DND-41 (cell line): ENCODE measurements around the gene FHIT.

ENCODE experiments used
- ATAC-seq: fragments of 200-7000 bp; cut with Tn5 transposase; 3 replicates; pipeline ENCODE4 v1.9.1; 2021; ENCODE audit warnings: low read depth; ENCODE audit not compliant: insufficient read depth
- DNase-seq: peaks from one replicate; pipeline ENCODE4 v3.0.0-alpha.2; 2020
- H2AFZ ChIP-seq: 2 replicates; pipeline ENCODE4 v1.6.0; 2012; ENCODE audit warnings: low read depth, low read length
- H3K27ac ChIP-seq: 2 replicates; pipeline ENCODE4 v1.5.1; 2012; ENCODE audit warnings: low read length, inconsistent platforms
- H3K27me3 ChIP-seq: fragments of 200-600 bp; sonication (generic); 2 replicates; pipeline ENCODE4 v1.6.0; 2012; ENCODE audit warnings: low read length, mild to moderate bottlenecking, inconsistent platforms; ENCODE audit not compliant: insufficient read depth, poor library complexity
- H3K36me3 ChIP-seq: 2 replicates; pipeline ENCODE4 v1.5.1; 2012; ENCODE audit warnings: low read length, inconsistent platforms; ENCODE audit not compliant: insufficient read depth
- H3K4me1 ChIP-seq: 2 replicates; pipeline ENCODE4 v1.5.1; 2012; ENCODE audit warnings: mild to moderate bottlenecking, low read length; ENCODE audit not compliant: insufficient read depth
- H3K4me2 ChIP-seq: 2 replicates; pipeline ENCODE4 v1.6.0; 2012; ENCODE audit warnings: mild to moderate bottlenecking, moderate library complexity, low read length, inconsistent platforms; ENCODE audit not compliant: insufficient read depth
- H3K4me3 ChIP-seq, 2 experiments: fragments of 200-600 bp in 1 of 2; shearing (Covaris generic) in 1 of 2; 2 replicates each; pipeline ENCODE4 v1.5.1; 2012 to 2016; ENCODE audit warnings: inconsistent platforms in 2 of 2, low read length in 2 of 2, mild to moderate bottlenecking in 2 of 2, low read depth in 1 of 2, moderate library complexity in 1 of 2
- H3K79me2 ChIP-seq: 2 replicates; pipeline ENCODE4 v1.6.0; 2012; ENCODE audit warnings: low read length, inconsistent platforms; ENCODE audit not compliant: insufficient read depth
- H3K9ac ChIP-seq: 2 replicates; pipeline ENCODE4 v1.6.0; 2012; ENCODE audit warnings: low read depth, mild to moderate bottlenecking, inconsistent platforms, low read length, moderate library complexity
- H3K9me3 ChIP-seq: 2 replicates; pipeline ENCODE4 v1.5.1; 2012; ENCODE audit warnings: low read length, moderate library complexity, mild to moderate bottlenecking, inconsistent platforms; ENCODE audit not compliant: insufficient read depth, severe bottlenecking
- H4K20me1 ChIP-seq: 2 replicates; pipeline ENCODE4 v1.6.0; 2012; ENCODE audit warnings: low read length; ENCODE audit not compliant: insufficient read depth
- EZH2 ChIP-seq: IDR thresholded peaks from 3 replicates; pipeline ENCODE4 v1.6.1; 2012; ENCODE audit warnings: borderline replicate concordance, low read depth, mild to moderate bottlenecking, moderate library complexity, low read length, inconsistent platforms; ENCODE audit not compliant: severe bottlenecking
- TF ChIP-seq, protein P1 (sequence below): IDR thresholded peaks from 2 replicates; pipeline ENCODE4 v1.5.1; 2012; ENCODE audit warnings: borderline replicate concordance, low read length, moderate library complexity, mild to moderate bottlenecking; ENCODE audit not compliant: poor library complexity, severe bottlenecking; ENCODE audit errors: extremely low read depth

The FHIT gene

DNA sequence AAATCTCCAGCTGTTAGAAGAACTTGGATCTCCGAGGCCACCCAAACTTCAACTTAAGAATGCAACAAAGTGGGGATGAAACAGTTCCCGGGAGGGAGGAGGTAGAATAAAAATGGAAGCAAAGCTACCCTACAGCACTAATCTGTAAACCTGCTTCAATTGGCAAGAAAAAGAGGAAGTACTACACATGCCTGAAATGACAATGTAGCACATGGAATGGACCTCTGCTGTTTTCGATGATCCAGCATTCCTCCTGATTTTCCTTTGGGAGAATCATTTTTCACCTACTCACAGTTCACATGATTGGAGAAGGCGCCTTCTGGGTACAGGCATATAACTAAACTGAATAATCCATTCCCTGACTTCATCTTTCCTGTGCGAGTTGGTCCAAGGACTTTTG lies 1081.5 kb downstream of the FHIT start:
- no peak overlapping the region; the same call in 1 of the 2 replicates for H2AFZ ChIP-seq
- no peaks in the 10 kb centered on the region for H3K4me1 ChIP-seq
- no peaks in the 10 kb centered on the region for H4K20me1 ChIP-seq
- no peak overlapping the region for H3K4me2 ChIP-seq
- no peaks in the 10 kb centered on the region for H3K36me3 ChIP-seq
- H3K4me3 ChIP-seq = no peak overlapping the region
- TF ChIP-seq, protein P1, sequence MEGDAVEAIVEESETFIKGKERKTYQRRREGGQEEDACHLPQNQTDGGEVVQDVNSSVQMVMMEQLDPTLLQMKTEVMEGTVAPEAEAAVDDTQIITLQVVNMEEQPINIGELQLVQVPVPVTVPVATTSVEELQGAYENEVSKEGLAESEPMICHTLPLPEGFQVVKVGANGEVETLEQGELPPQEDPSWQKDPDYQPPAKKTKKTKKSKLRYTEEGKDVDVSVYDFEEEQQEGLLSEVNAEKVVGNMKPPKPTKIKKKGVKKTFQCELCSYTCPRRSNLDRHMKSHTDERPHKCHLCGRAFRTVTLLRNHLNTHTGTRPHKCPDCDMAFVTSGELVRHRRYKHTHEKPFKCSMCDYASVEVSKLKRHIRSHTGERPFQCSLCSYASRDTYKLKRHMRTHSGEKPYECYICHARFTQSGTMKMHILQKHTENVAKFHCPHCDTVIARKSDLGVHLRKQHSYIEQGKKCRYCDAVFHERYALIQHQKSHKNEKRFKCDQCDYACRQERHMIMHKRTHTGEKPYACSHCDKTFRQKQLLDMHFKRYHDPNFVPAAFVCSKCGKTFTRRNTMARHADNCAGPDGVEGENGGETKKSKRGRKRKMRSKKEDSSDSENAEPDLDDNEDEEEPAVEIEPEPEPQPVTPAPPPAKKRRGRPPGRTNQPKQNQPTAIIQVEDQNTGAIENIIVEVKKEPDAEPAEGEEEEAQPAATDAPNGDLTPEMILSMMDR = no peak
- TF ChIP-seq EZH2 = no peak
- DNase-seq (no peak), ATAC-seq (no peak)
- no peaks in the 10 kb centered on the region for H3K9me3 ChIP-seq
- no peak overlapping the region for H3K9ac ChIP-seq
- H3K27ac ChIP-seq = no peak overlapping the region
- no peaks in the 10 kb centered on the region for H3K79me2 ChIP-seq
- H3K27me3 ChIP-seq = no peaks in the 10 kb centered on the region

DNA sequence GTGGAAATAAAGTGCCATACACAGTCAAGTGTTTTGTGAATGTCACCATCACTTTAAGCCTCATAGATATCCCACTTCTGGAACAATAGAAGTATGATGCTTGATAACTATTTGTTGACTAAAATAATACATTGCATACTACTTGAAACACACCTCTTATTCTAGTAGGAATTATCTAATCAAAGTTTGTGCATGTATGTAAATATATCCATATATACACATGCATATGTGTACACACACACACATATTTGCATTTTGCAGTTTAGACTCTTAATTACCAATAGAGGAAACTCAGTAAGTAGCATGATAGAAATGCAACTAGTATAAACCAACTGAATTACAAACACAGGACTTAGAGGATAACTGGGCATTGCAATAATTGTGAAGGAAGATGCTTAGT lies 1084.1 kb downstream of the FHIT start:
- Histone ChIP-seq H3K36me3 (no peaks in the 10 kb centered on the region), H3K4me2 (no peak overlapping the region), H3K4me3 (no peak overlapping the region), H3K9ac (no peak overlapping the region), H3K27ac (no peak overlapping the region), H3K27me3 (no peaks in the 10 kb centered on the region), H3K9me3 (no peaks in the 10 kb centered on the region), H4K20me1 (no peaks in the 10 kb centered on the region), H3K4me1 (no peaks in the 10 kb centered on the region), H2AFZ (no peak overlapping the region), H3K79me2 (no peaks in the 10 kb centered on the region)
- ATAC-seq (no peak), DNase-seq (no peak)
- TF ChIP-seq, protein P1 = no peak
- TF ChIP-seq EZH2 = no peak

DNA sequence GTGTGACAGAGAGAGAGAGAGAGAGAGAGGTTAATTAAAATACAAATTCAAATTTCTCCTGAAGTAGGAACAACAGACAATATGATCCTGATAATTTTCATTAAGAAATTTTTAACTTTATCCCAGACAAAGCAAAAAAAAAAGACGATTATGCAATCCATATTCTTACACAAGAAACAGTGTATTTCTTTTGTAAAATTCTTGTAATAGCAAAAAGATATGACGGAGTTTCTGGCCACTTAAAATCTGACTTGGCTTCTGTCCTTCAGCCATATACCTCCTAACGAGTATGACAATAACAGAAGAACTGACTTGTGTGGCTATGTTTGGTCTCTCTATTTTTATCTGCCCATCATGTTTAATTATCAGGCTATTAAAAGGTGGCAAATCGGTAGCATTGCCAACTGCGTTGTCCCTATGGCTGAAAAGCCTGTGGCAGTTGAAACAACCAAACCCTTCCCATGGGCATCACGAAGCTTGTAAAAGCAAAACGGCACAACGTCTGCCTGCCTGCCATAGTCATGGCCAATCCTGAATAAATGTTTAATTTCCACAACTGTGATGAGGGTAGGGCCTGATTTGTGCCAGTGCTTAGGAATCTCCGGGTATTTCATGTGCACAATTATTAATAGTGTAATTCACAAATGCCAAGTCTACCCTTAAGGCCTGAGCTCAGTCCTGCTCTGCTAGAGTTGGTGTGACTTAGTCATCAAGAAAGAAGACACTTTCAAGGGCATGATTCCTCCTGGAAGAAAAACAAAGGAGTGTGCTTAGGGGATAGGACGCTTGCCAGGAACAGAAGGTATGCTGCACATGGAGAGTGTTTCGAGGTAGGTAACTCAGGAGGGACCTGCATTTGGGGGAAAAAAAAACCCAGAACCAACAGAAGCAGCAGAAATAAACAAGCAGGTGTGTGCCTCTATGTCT lies 1090.2 kb downstream of the FHIT start:
- Histone ChIP-seq H3K4me2 (no peak overlapping the region), H3K79me2 (no peaks in the 10 kb centered on the region), H3K27me3 (no peaks in the 10 kb centered on the region), H3K36me3 (no peaks in the 10 kb centered on the region), H3K9me3 (no peaks in the 10 kb centered on the region), H3K27ac (no peak overlapping the region), H3K9ac (no peak overlapping the region), H4K20me1 (no peaks in the 10 kb centered on the region), H3K4me1 (peaks cover 12% of the 10 kb centered on the region), H2AFZ (no peak overlapping the region), H3K4me3 (no peak overlapping the region)
- ATAC-seq (no peak), DNase-seq (no peak)
- no peak for TF ChIP-seq EZH2
- TF ChIP-seq, protein P1 = no peak
